ENCODE data around the gene SPRY4.

SPRY4 gene, protein sequence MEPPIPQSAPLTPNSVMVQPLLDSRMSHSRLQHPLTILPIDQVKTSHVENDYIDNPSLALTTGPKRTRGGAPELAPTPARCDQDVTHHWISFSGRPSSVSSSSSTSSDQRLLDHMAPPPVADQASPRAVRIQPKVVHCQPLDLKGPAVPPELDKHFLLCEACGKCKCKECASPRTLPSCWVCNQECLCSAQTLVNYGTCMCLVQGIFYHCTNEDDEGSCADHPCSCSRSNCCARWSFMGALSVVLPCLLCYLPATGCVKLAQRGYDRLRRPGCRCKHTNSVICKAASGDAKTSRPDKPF

DNA sequence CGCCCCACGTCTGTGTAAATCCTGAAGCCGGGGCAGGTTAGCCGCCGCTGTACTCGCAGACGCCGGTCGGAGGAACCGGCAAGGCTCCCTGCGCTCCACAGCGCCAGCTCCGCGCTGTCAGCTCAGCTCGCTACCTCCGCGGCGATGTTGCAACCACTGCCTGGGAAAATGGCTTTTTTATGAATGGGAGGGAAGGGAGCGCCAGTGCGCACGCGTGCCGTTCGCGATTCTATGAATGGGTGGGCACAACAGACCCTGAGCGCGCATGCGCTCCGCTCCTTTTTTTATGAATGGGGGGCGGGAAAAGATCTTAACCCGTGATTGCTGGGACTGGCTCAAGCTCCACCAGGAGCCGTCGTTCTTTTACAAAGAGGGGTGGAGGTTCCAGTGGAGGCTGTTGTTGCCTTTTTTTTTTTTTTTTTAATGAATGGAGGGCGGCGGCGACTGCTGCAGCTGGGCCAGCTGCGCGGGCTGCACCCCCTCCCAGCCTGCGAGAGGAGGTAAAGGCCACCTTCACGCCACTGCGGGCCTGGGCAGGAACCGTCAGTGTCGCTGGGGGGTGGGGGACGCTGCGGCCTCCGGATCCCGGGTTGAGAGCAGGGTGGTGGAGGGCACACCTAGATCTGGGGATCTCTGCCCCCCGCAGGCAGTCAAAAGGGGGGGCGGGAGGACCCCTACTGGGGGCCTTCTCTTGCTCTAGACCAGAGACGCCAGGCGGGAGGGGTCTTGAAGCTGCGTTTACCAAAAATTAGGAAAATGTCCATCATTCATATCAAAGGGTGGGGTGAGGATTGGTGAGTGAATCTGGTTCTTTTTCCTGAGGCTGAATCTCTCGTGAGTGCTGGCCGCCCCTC, at the start of gene SPRY4:
Gene SPRY4, minus strand, starts transcription at position 151 of the 854 bp plus-strand sequence. CDS start 9,913 bp downstream, outside the sequence.
- Histone ChIP-seq H3K4me1 (ENCODE audit: low read length) (peaks cover 3% of the 10 kb centered on the region; the same call in 1 of the 2 replicates), H3K79me2 (ENCODE audit: low read length) (no peaks in the 10 kb centered on the region), H3K9ac (ENCODE audit: low read length) (peak within 1 kb of the TSS; percentile 73; the same call in 1 of the 2 replicates), H3K9me3 (replicated peaks; ENCODE audit: insufficient read depth, low read length) (no peaks in the 10 kb centered on the region), H3K27me3 (replicated peaks; ENCODE audit: insufficient read depth, low read length) (no peaks in the 10 kb centered on the region), H3K4me3 (ENCODE audit: low read length) (peak within 1 kb of the TSS; percentile 83), H4K20me1 (ENCODE audit: insufficient read depth, low read length) (no peaks in the 10 kb centered on the region), H3K9me2 (replicated peaks; ENCODE audit: insufficient read depth, low read length) (no peaks in the 10 kb centered on the region), H3F3A (ENCODE audit: insufficient read depth, low read length) (peaks cover 13% of the 10 kb centered on the region; the same call in 1 of the 2 replicates), H2AFZ (ENCODE audit: low read length) (peak within 1 kb of the TSS; percentile 93), H3K4me2 (ENCODE audit: low read depth, low read length) (peak within 1 kb of the TSS; percentile 91), H3K36me3 (replicated peaks; ENCODE audit: insufficient read depth, low read length) (no peaks in the 10 kb centered on the region), H3K27ac (ENCODE audit: low read length) (peak within 1 kb of the TSS; percentile 48; the same call in 1 of the 2 replicates)
- DNase-seq = peak; percentile 93
- TF ChIP-seq, protein P1, sequence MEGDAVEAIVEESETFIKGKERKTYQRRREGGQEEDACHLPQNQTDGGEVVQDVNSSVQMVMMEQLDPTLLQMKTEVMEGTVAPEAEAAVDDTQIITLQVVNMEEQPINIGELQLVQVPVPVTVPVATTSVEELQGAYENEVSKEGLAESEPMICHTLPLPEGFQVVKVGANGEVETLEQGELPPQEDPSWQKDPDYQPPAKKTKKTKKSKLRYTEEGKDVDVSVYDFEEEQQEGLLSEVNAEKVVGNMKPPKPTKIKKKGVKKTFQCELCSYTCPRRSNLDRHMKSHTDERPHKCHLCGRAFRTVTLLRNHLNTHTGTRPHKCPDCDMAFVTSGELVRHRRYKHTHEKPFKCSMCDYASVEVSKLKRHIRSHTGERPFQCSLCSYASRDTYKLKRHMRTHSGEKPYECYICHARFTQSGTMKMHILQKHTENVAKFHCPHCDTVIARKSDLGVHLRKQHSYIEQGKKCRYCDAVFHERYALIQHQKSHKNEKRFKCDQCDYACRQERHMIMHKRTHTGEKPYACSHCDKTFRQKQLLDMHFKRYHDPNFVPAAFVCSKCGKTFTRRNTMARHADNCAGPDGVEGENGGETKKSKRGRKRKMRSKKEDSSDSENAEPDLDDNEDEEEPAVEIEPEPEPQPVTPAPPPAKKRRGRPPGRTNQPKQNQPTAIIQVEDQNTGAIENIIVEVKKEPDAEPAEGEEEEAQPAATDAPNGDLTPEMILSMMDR (IDR thresholded peaks at IDR 0.05; ENCODE audit: low read length) = 0 out of 2 replicates have a peak, but pooled peaks have one; percentile 16
- no peak for TF ChIP-seq EZH2 (optimal IDR thresholded peaks at IDR 0.05; ENCODE audit: low read depth, low read length)
- no peak for TF ChIP-seq EZH2phosphoT487 (IDR thresholded peaks at IDR 0.05; ENCODE audit: low read length)

DNA sequence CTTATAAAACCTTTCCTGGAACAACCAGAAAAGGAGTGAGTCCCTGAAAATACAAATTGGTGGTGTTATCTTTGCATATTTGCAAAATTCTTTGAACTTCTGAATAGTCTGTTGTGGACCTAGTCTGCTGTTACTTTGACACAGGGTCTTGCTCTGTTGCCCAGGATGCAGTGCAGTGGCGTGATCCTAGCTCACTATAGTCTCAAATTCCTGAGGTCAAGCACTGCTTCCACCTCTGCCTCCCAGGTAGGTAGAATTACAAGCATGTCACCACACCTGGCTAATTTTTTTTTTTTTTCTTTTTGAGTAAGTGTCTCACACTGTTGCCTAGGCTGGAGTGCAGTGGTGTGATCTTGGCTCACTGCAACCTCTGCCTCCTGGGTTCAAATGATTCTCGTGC, 43.7 kb upstream of the SPRY4 start:
- no peaks in the 10 kb centered on the region for H3K27me3 ChIP-seq (replicated peaks; ENCODE audit: insufficient read depth, low read length)
- H4K20me1 ChIP-seq (ENCODE audit: insufficient read depth, low read length) = no peaks in the 10 kb centered on the region
- H3K79me2 ChIP-seq (ENCODE audit: low read length) = no peaks in the 10 kb centered on the region
- H3K27ac ChIP-seq (ENCODE audit: low read length) = no peak overlapping the region
- no peaks in the 10 kb centered on the region for H3F3A ChIP-seq (ENCODE audit: insufficient read depth, low read length)
- no peaks in the 10 kb centered on the region for H3K9me3 ChIP-seq (replicated peaks; ENCODE audit: insufficient read depth, low read length)
- TF ChIP-seq EZH2 (optimal IDR thresholded peaks at IDR 0.05; ENCODE audit: low read depth, low read length) (no peak), EZH2phosphoT487 (IDR thresholded peaks at IDR 0.05; ENCODE audit: low read length) (no peak)
- TF ChIP-seq, protein P1 (IDR thresholded peaks at IDR 0.05; ENCODE audit: low read length) = no peak
- no peak overlapping the region for H3K4me2 ChIP-seq (ENCODE audit: low read depth, low read length)
- no peak overlapping the region for H2AFZ ChIP-seq (ENCODE audit: low read length)
- H3K9ac ChIP-seq (ENCODE audit: low read length) = no peak overlapping the region
- DNase-seq = no peak
- H3K4me3 ChIP-seq (ENCODE audit: low read length) = no peak overlapping the region
- H3K4me1 ChIP-seq (ENCODE audit: low read length) = no peaks in the 10 kb centered on the region
- no peaks in the 10 kb centered on the region for H3K36me3 ChIP-seq (replicated peaks; ENCODE audit: insufficient read depth, low read length)
- no peaks in the 10 kb centered on the region for H3K9me2 ChIP-seq (replicated peaks; ENCODE audit: insufficient read depth, low read length)

DNA sequence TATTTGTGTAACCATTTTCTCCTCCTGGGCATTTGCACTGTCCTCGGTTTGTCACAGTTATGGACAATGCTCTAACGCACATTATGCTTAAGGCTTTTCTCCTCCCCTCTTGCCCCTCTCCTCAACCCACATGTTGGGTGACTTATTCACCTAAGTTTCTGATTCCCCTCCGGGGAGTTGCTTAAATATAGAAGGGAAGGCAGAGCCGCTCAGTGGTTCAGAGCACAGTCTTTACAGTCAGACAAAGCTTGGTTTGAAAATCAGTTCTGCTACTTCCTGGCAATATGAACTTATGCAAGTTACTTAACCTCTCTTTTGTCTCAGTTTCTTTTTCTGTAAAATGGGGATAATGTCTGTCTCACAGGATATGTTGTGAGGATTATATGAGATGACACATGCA, 41.2 kb upstream of the SPRY4 start:
- Histone ChIP-seq H3F3A (ENCODE audit: insufficient read depth, low read length) (no peaks in the 10 kb centered on the region), H3K9ac (ENCODE audit: low read length) (no peak overlapping the region), H3K27me3 (replicated peaks; ENCODE audit: insufficient read depth, low read length) (no peaks in the 10 kb centered on the region), H3K36me3 (replicated peaks; ENCODE audit: insufficient read depth, low read length) (no peaks in the 10 kb centered on the region), H3K79me2 (ENCODE audit: low read length) (no peaks in the 10 kb centered on the region), H3K27ac (ENCODE audit: low read length) (no peak overlapping the region), H3K4me1 (ENCODE audit: low read length) (no peaks in the 10 kb centered on the region), H3K4me2 (ENCODE audit: low read depth, low read length) (no peak overlapping the region), H4K20me1 (ENCODE audit: insufficient read depth, low read length) (no peaks in the 10 kb centered on the region), H3K9me3 (replicated peaks; ENCODE audit: insufficient read depth, low read length) (no peaks in the 10 kb centered on the region), H3K9me2 (replicated peaks; ENCODE audit: insufficient read depth, low read length) (no peaks in the 10 kb centered on the region), H2AFZ (ENCODE audit: low read length) (no peak overlapping the region), H3K4me3 (ENCODE audit: low read length) (no peak overlapping the region)
- DNase-seq = no peak
- no peak for TF ChIP-seq EZH2phosphoT487 (IDR thresholded peaks at IDR 0.05; ENCODE audit: low read length)
- TF ChIP-seq, protein P1 (IDR thresholded peaks at IDR 0.05; ENCODE audit: low read length) = no peak
- no peak for TF ChIP-seq EZH2 (optimal IDR thresholded peaks at IDR 0.05; ENCODE audit: low read depth, low read length)
